Adrenal gland (tissue), 5 donors: ENCODE data around the gene CUL2.

ENCODE experiments used
- CTCF ChIP-seq, 6 experiments: fragments of 450-650 bp in 4 of 6; fragments of 200-600 bp in 2 of 6; sonication (generic) in 1 of 6; IDR thresholded peaks; 1 replicate in 5 of 6; 2 replicates in 1 of 6; pipeline versions ENCODE4 v1.5.1 to v1.8.0; 2016 to 2021; ENCODE audit warnings: antibody characterized with exemption in 6 of 6, mild to moderate bottlenecking in 2 of 6, moderate library complexity in 1 of 6
- POLR2A ChIP-seq, 2 donors: fragments of 450-650 bp; IDR thresholded peaks; one replicate each; pipeline ENCODE4 v1.6.1; 2017; ENCODE audit warnings: antibody characterized with exemption in 2 of 2, mild to moderate bottlenecking in 2 of 2, moderate library complexity in 1 of 2
- donor health status: DM: no; HTN: no; CAD: no.

- TF ChIP-seq POLR2A (IDR thresholded peaks at IDR 0.05) (no peak), CTCF (IDR thresholded peaks at IDR 0.05) (no peak)
Observed at GRCh38 chr10:34966451-34966850, 123.7 kb downstream of the CUL2 start.
